K562 (cell line): Measurements from ENCODE around the gene GFAP. TPM values are rescaled to one million over a fixed set of nuclear protein-coding genes. Genes with fewer than 3 reads are reported as not detected.

ENCODE experiments used
- ATAC-seq: fragments of 200-7000 bp; cut with Tn5 transposase; 3 replicates; pipeline ENCODE4 v1.9.1; 2020; ENCODE audit warnings: moderate library complexity
- BruUV-seq: library from RNA; stranded (reverse); fragments of 400-500 nt; replicated peaks from 2 replicates; lab custom pipeline; 2021; lab: Mats Ljungman, UMichigan
- CTCF ChIA-PET: fragments of 300-600 bp; formaldehyde crosslinking; extraction: SDS; loops from one replicate; lab custom pipeline; 2021; ENCODE audit warnings: low intra/inter-chr PET ratio; lab: Yijun Ruan, JAX
- POLR2A ChIA-PET: fragments of 300-600, 350-650 bp; sonication (Branson Sonifier 250); formaldehyde crosslinking; extraction: SDS; loops from one replicate; lab custom pipeline; 2021; ENCODE audit warnings: antibody characterized with exemption, inconsistent platforms; lab: Yijun Ruan, JAX
- DNase-seq, 4 experiments: peaks; one replicate each; pipeline versions ENCODE4 v3.0.0 to v3.0.0-alpha.2; 2011 to 2018; ENCODE audit warnings: low spot score in 3 of 4, mixed read lengths in 3 of 4; ENCODE audit errors: extremely low read depth in 1 of 4
- FAIRE-seq: peaks from 2 replicates; lab custom pipeline; 2011; peaks lifted over from hg19 to GRCh38; lab: Jason Lieb, UNC
- H2AFZ ChIP-seq: 2 replicates; pipeline ENCODE4 v1.6.0; 2011; ENCODE audit warnings: low read depth, low read length, control low read depth, inconsistent platforms
- H3K27ac ChIP-seq: fragments of 200-600 bp; 3 replicates; pipeline ENCODE4 v1.8.0; 2011; ENCODE audit warnings: low read depth, mild to moderate bottlenecking, control low read depth, inconsistent platforms, low read length, moderate library complexity, mixed read lengths; ENCODE audit errors: extremely low read depth
- H3K27me3 ChIP-seq, 2 experiments: fragments of 300-600 bp in 1 of 2; 2 replicates in 1 of 2; 3 replicates in 1 of 2; pipeline versions ENCODE4 v1.6.0 to v1.8.0; 2011; ENCODE audit warnings: inconsistent platforms in 2 of 2, low read length in 2 of 2, mild to moderate bottlenecking in 1 of 2, mixed read lengths in 1 of 2, moderate library complexity in 1 of 2; ENCODE audit not compliant: control insufficient read depth in 2 of 2, insufficient read depth in 2 of 2
- H3K36me3 ChIP-seq: fragments of 300-600 bp; 3 replicates; pipeline ENCODE4 v1.8.0; 2011; ENCODE audit warnings: mild to moderate bottlenecking, low read length, inconsistent platforms; ENCODE audit not compliant: control insufficient read depth, insufficient read depth
- H3K4me1 ChIP-seq, 2 experiments: fragments of 200-600 bp in 1 of 2; replicated peaks in 1 of 2; 2 replicates in 1 of 2; 3 replicates in 1 of 2; pipeline versions ENCODE4 v1.5.1 to v1.8.0; 2011; ENCODE audit warnings: inconsistent platforms in 2 of 2, low read length in 2 of 2, mild to moderate bottlenecking in 1 of 2, mixed read lengths in 1 of 2, moderate library complexity in 1 of 2; ENCODE audit not compliant: control insufficient read depth in 2 of 2, insufficient read depth in 2 of 2
- H3K4me2 ChIP-seq: 2 replicates; pipeline ENCODE4 v1.6.1; 2011; ENCODE audit warnings: low read length, control low read depth, inconsistent platforms, mixed read lengths; ENCODE audit not compliant: insufficient read depth
- H3K4me3 ChIP-seq: fragments of 200-600 bp; sonication (generic), shearing (Covaris generic); 2 replicates; pipeline ENCODE4 v1.5.1; 2016; ENCODE audit warnings: control low read depth, inconsistent platforms
- H3K79me2 ChIP-seq: fragments of 200-600 bp; 3 replicates; pipeline ENCODE4 v1.8.0; 2011; ENCODE audit warnings: low read length, inconsistent platforms; ENCODE audit not compliant: control insufficient read depth, insufficient read depth
- H3K9ac ChIP-seq, 2 experiments: 2 replicates each; pipeline versions ENCODE4 v1.6.0 to v1.6.1; 2011; ENCODE audit warnings: low read depth in 2 of 2, low read length in 2 of 2, control low read depth in 1 of 2, inconsistent platforms in 1 of 2, mild to moderate bottlenecking in 1 of 2, mixed read lengths in 1 of 2; ENCODE audit not compliant: insufficient read depth in 1 of 2
- H3K9me1 ChIP-seq: one replicate; pipeline ENCODE4 v1.6.0; 2011; ENCODE audit warnings: inconsistent platforms, mild to moderate bottlenecking, low read length, moderate library complexity; ENCODE audit not compliant: control insufficient read depth, insufficient read depth
- H3K9me3 ChIP-seq: replicated peaks from 2 replicates; pipeline ENCODE4 v1.5.1; 2011; ENCODE audit warnings: low read depth, low read length, inconsistent platforms; ENCODE audit not compliant: control insufficient read depth, insufficient read depth
- H4K20me1 ChIP-seq: replicated peaks from 2 replicates; pipeline ENCODE4 v1.6.1; 2011; ENCODE audit warnings: low read length, inconsistent platforms, mixed read lengths; ENCODE audit not compliant: control insufficient read depth, insufficient read depth
- BMI1 ChIP-seq: fragments of 150-350 bp; IDR thresholded peaks from 2 replicates; pipeline ENCODE4 v1.6.1; 2014; ENCODE audit warnings: low read length
- CUX1 ChIP-seq: fragments of 200-800 bp; sonication (Bioruptor generic); IDR thresholded peaks from 2 replicates; pipeline ENCODE4 v1.6.1; 2016; ENCODE audit warnings: missing genetic modification characterization, missing compliant biosample characterization
- HDAC8 ChIP-seq: fragments of 450-650 bp; IDR thresholded peaks from 2 replicates; pipeline ENCODE4 v1.6.1; 2016; ENCODE audit warnings: mild to moderate bottlenecking, missing genetic modification characterization, moderate library complexity, missing compliant biosample characterization
- HIVEP1 ChIP-seq: fragments of 250-450 bp; sonication (Bioruptor Pico); IDR thresholded peaks from 2 replicates; pipeline ENCODE4 v1.4.0; 2020; ENCODE audit warnings: mild to moderate bottlenecking
- HMBOX1 ChIP-seq: sonication (generic); IDR thresholded peaks from 2 replicates; pipeline ENCODE4 v1.6.1; 2016
- PRDM10 ChIP-seq: fragments of 450-650 bp; IDR thresholded peaks from 2 replicates; pipeline ENCODE4 v1.6.1; 2018; ENCODE audit not compliant: partially characterized antibody
- RFX5 ChIP-seq: IDR thresholded peaks from 2 replicates; pipeline ENCODE4 v1.6.1; 2011; ENCODE audit warnings: low read depth, mild to moderate bottlenecking, improper control_type of control experiment, low read length
- ZFP30 ChIP-seq: fragments of 250-450 bp; sonication (Bioruptor Pico); IDR thresholded peaks from 2 replicates; pipeline ENCODE4 v1.8.0; 2022; ENCODE audit warnings: moderate library complexity, mild to moderate bottlenecking, inconsistent platforms, borderline replicate concordance
- ZNF197 ChIP-seq: fragments of 200-800 bp; sonication (Bioruptor generic); IDR thresholded peaks from 2 replicates; pipeline ENCODE4 v1.6.1; 2016; ENCODE audit warnings: low read depth, missing genetic modification characterization, missing compliant biosample characterization
- ZSCAN29 ChIP-seq: fragments of 450-650 bp; IDR thresholded peaks from 2 replicates; pipeline ENCODE4 v1.6.1; 2017
- WGBS: fragments of 100-300 bp; shearing (Covaris generic); methylation state at CpG from one replicate; pipeline ENCODE4 v1.1.6; 2016; ENCODE audit warnings: low coverage, mixed read lengths; ENCODE audit not compliant: insufficient coverage; ENCODE audit errors: missing lambda C conversion rate; 5-methylcytosine and 5-hydroxymethylcytosine counted together
- in situ Hi-C: fragments of 300-500 bp; cut with MboI; formaldehyde crosslinking; loops from 4 replicates; pipeline ENCODE4 v1.15.0; 2018; ENCODE audit warnings: inconsistent platforms, mixed read lengths
- intact Hi-C: fragments of 100-400 bp; cut with micrococcal nuclease; formaldehyde crosslinking; loops from 2 replicates; pipeline ENCODE4 v1.14.2; 2022
- polyA plus RNA-seq, 8 experiments: library from polyadenylated mRNA; depleted of rRNA in 4 of 8; stranded (reverse) in 5 of 8; unstranded in 3 of 8; fragments of >200 nt; fragmentation: Nextera tagmentation in 2 of 8; fragmentation: Illumina TruSeq in 1 of 8; extraction: Ambion mirVana in 2 of 8; extraction: Trizol in 1 of 8; gene quantifications; 2 replicates each; pipeline versions ENCODE4 v1.2.1 to v1.2.3, GENCODE V29; 2011 to 2014; ENCODE audit warnings: inconsistent platforms in 1 of 8, missing spikeins in 1 of 8
- total RNA-seq, 7 experiments: library from RNA; depleted of rRNA in 6 of 7; stranded (reverse); fragments of >200 nt in 6 of 7; fragmentation: Illumina TruSeq in 2 of 7; extraction: Trizol in 2 of 7; gene quantifications; 2 replicates each; pipeline versions ENCODE4 v1.2.1 to v1.2.3, GENCODE V29; 2011 to 2021; ENCODE audit warnings: low replicate concordance in 1 of 7

GFAP gene
- total and polyA plus RNA-seq, 9 of the 15 experiments (the other 6 are each of a cell fraction or from before 2014, with no cell fraction given): 0.07 to 1.4 (median 0.60) TPM; not detected in 1

- TF ChIP-seq CUX1 (CRISPR knock-in tag) (no peak), BMI1 (no peak)
Measured at GRCh38 chr17:44887971-44888954, 27.0 kb downstream of the GFAP start (continued).

- intact Hi-C loops (no loop called here), in situ Hi-C loops (no loop called here)
- FAIRE-seq (no peak), DNase-seq (no peak), ATAC-seq (no peak)
- Histone ChIP-seq H3K9me1 (no peaks in the 10 kb centered on the region), H3K27me3 (no peaks in the 10 kb centered on the region), H3K9me3 (no peaks in the 10 kb centered on the region), H4K20me1 (peaks cover 30% of the 10 kb centered on the region), H3K4me2 (no peak overlapping the region), H3K79me2 (peaks cover 52% of the 10 kb centered on the region), H3K4me1 (no peaks in the 10 kb centered on the region; a peak in 2 of 5 replicates), H3K36me3 (peaks cover 85% of the 10 kb centered on the region), H2AFZ (no peak overlapping the region), H3K9ac (no peak overlapping the region), H3K4me3 (no peak overlapping the region), H3K27ac (no peak overlapping the region)
- 78% methylated on average over 1 of the region's 1 CpG for WGBS
- ChIA-PET CTCF (no interaction called here), POLR2A (no interaction called here)
- no TSS peak for BruUV-seq
- no peak for TF ChIP-seq ZSCAN29
- TF ChIP-seq PRDM10: no peak
- TF ChIP-seq HDAC8: no peak
- no peak for TF ChIP-seq RFX5
- no peak for TF ChIP-seq HIVEP1 (CRISPR knock-in tag)
- TF ChIP-seq HMBOX1: no peak
- no peak for TF ChIP-seq ZNF197 (CRISPR knock-in tag)
- TF ChIP-seq ZFP30 (CRISPR knock-in tag): no peak
Measured at GRCh38 chr17:44887016-44887415, 28.3 kb downstream of the GFAP start.
